ENCODE data around the gene STYXL1.

Gene STYXL1

GRCh38 chr7:75950111-75950681 is 97.6 kb downstream of the STYXL1 start:
- H3K4me3 ChIP-seq (ENCODE audit: low read length): no peak overlapping the region
- no peak for TF ChIP-seq CTCF (conservative IDR thresholded peaks at IDR 0.05; ENCODE audit: low read length)
- DNase-seq (ENCODE audit: low read depth): no peak

DNA sequence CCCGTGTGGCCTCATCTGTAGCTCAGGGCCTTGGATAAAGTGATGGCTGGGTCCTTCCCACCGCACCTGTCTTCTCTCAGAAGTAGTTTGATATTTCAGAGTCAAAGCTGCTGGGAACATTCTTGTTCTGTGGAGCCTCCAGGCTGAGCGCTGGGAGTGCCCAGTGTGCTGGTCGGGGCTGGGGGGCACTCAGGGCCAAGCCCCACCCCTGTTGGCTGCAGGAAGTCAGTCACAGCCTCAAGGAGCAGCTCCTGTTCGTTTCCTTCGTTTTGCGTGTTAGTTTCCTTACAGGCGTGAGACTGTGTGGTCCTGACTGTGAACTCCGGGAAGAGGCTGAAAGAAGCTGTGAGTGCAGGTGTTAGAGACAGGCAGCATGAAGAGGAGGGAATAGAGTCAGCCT is 99.6 kb downstream of the STYXL1 start:
- DNase-seq (ENCODE audit: low read depth): no peak
- H3K4me3 ChIP-seq (ENCODE audit: low read length): no peak overlapping the region
- no peak for TF ChIP-seq CTCF (conservative IDR thresholded peaks at IDR 0.05; ENCODE audit: low read length)

All from AG10803 (cell line).